Skin epidermis (tissue), 12 donors: ENCODE data around the gene KYAT1.
A peak's percentile ranks its signal among the peaks of the same experiment; 100 is the strongest.

Experiments
- H3K27ac ChIP-seq, 21 experiments: fragments of 200-600 bp; sonication (generic) in 11 of 21; one replicate each; pipeline ENCODE4 v1.5.0; 2020; ENCODE audit warnings: mild to moderate bottlenecking in 3 of 21, inconsistent platforms in 2 of 21, moderate library complexity in 2 of 21
- H3K4me3 ChIP-seq, 7 experiments: fragments of 200-600 bp; sonication (generic) in 2 of 7; one replicate each; pipeline ENCODE4 v1.5.0; 2020; ENCODE audit warnings: inconsistent platforms in 2 of 7, mild to moderate bottlenecking in 2 of 7, moderate library complexity in 1 of 7

KYAT1 gene

GRCh38 chr9:128824911-128825310 lies 56.8 kb downstream of the KYAT1 start:
- no peak overlapping the region for H3K4me3 ChIP-seq
- H3K27ac ChIP-seq, result no peak overlapping the region

- no peak overlapping the region for H3K4me3 ChIP-seq
- H3K27ac ChIP-seq, result no peak overlapping the region
These were observed 57.8 kb downstream of the KYAT1 start for GRCh38 chr9:128823903-128824406.

- Histone ChIP-seq H3K27ac (no peak overlapping the region), H3K4me3 (no peak overlapping the region)
These were observed 58.3 kb downstream of the KYAT1 start for GRCh38 chr9:128823362-128823902.

- Histone ChIP-seq H3K27ac (no peak overlapping the region), H3K4me3 (no peak overlapping the region)
These were observed 59.2 kb downstream of the KYAT1 start for GRCh38 chr9:128822407-128823042.

- Histone ChIP-seq H3K4me3 (no peak overlapping the region), H3K27ac (no peak overlapping the region)
These were observed 60.0 kb downstream of the KYAT1 start for GRCh38 chr9:128821584-128822406.

- no peak overlapping the region for H3K4me3 ChIP-seq
- H3K27ac ChIP-seq, result peak overlapping the region in 1 of 21 experiments; percentile 16
These were observed 60.8 kb downstream of the KYAT1 start for GRCh38 chr9:128820665-128821583.

- Histone ChIP-seq H3K4me3 (peak overlapping the region in 1 of 7 experiments; percentile 61), H3K27ac (peak overlapping the region in 3 of 21 experiments; percentile 16 to 51 (median 34))
These were observed 61.8 kb downstream of the KYAT1 start for GRCh38 chr9:128819716-128820664.

GRCh38 chr9:128818839-128819715 lies 62.7 kb downstream of the KYAT1 start:
- H3K27ac ChIP-seq, result peak overlapping the region in 17 of 21 experiments; percentile 28 to 86 (median 78)
- peak overlapping the region; percentile 47 to 64 (median 61) for H3K4me3 ChIP-seq

- peak within 1 kb of the TSS in 20 of 21 experiments; percentile 17 to 86 (median 78) for H3K27ac ChIP-seq
- H3K4me3 ChIP-seq, result peak within 1 kb of the TSS; percentile 47 to 64 (median 61)
These were observed 63.5 kb downstream of the KYAT1 start, which contains the start of gene ENDOG for GRCh38 chr9:128818099-128818838. Gene ENDOG (plus strand): TSS chr9:128818500. CDS start chr9:128818685, 185 bp downstream.

- H3K27ac ChIP-seq, result no peak overlapping the region
- no peak overlapping the region for H3K4me3 ChIP-seq
These were observed 70.9 kb downstream of the KYAT1 start for GRCh38 chr9:128810873-128811272.

- H3K27ac ChIP-seq, result no peak overlapping the region
- H3K4me3 ChIP-seq, result no peak overlapping the region
These were observed 71.9 kb downstream of the KYAT1 start for GRCh38 chr9:128809831-128810230.

GRCh38 chr9:128809036-128809599 lies 72.6 kb downstream of the KYAT1 start:
- Histone ChIP-seq H3K4me3 (no peak overlapping the region), H3K27ac (no peak overlapping the region)

GRCh38 chr9:128808543-128808942 lies 73.2 kb downstream of the KYAT1 start:
- Histone ChIP-seq H3K4me3 (no peak overlapping the region), H3K27ac (no peak overlapping the region)

- Histone ChIP-seq H3K4me3 (no peak overlapping the region), H3K27ac (no peak overlapping the region)
These were observed 73.9 kb downstream of the KYAT1 start for GRCh38 chr9:128807827-128808226.

- H3K27ac ChIP-seq, result no peak overlapping the region
- no peak overlapping the region for H3K4me3 ChIP-seq
These were observed 76.1 kb downstream of the KYAT1 start for GRCh38 chr9:128805661-128806060.

- no peak overlapping the region for H3K4me3 ChIP-seq
- H3K27ac ChIP-seq, result no peak overlapping the region
These were observed 79.3 kb downstream of the KYAT1 start for GRCh38 chr9:128802482-128802881.
